Activated T-helper 1 cell treated with anti-CD3 and anti-CD28 coated beads, Interleukin-2, amount 50 U/mL, for 16 hours (primary cell): ENCODE data around the gene MT1HL1.

Experiments used
- DNase-seq, 2 donors: peaks; one replicate each; pipeline ENCODE4 v3.0.0-alpha.2; 2020; ENCODE audit warnings: low read depth in 1 of 2, low spot score in 1 of 2

MT1HL1 gene

GRCh38 chr1:237004116-237004515 is at the start of gene MT1HL1:
TSS of gene MT1HL1 (minus strand) at chr1:237004441. CDS start at chr1:237004372, 69 bp downstream.
- no peak for DNase-seq

- DNase-seq: no peak
Observed at GRCh38 chr1:237050915-237051314, 46.7 kb upstream of the MT1HL1 start.

- no peak for DNase-seq
Observed at GRCh38 chr1:237050185-237050584, 45.9 kb upstream of the MT1HL1 start.

- DNase-seq: no peak
Observed at GRCh38 chr1:237048803-237049202, 44.6 kb upstream of the MT1HL1 start.

GRCh38 chr1:237045278-237046016 is 41.2 kb upstream of the MT1HL1 start:
- no peak for DNase-seq

GRCh38 chr1:237043846-237044636 is 39.8 kb upstream of the MT1HL1 start:
- no peak for DNase-seq

GRCh38 chr1:237042892-237043576 is 38.8 kb upstream of the MT1HL1 start:
- no peak for DNase-seq

- no peak for DNase-seq
Observed at GRCh38 chr1:237042526-237042891, 38.3 kb upstream of the MT1HL1 start.

- DNase-seq: no peak
Observed at GRCh38 chr1:237041795-237042525, 37.7 kb upstream of the MT1HL1 start, which contains the start of gene RYR2. TSS of gene RYR2 (plus strand) at chr1:237042184. CDS start at chr1:237042522, 338 bp downstream.

- DNase-seq: no peak
Observed at GRCh38 chr1:237041461-237041794, 37.2 kb upstream of the MT1HL1 start.

- no peak for DNase-seq
Observed at GRCh38 chr1:237040823-237041222, 36.6 kb upstream of the MT1HL1 start.

GRCh38 chr1:237038211-237038610 is 34.0 kb upstream of the MT1HL1 start:
- DNase-seq: no peak

GRCh38 chr1:237035759-237036158 is 31.5 kb upstream of the MT1HL1 start:
- DNase-seq: no peak

GRCh38 chr1:237033804-237034203 is 29.6 kb upstream of the MT1HL1 start:
- DNase-seq: no peak

GRCh38 chr1:237033061-237033460 is 28.8 kb upstream of the MT1HL1 start:
- DNase-seq: no peak

GRCh38 chr1:237032029-237032428 is 27.8 kb upstream of the MT1HL1 start:
- no peak for DNase-seq

GRCh38 chr1:237031480-237031879 is 27.2 kb upstream of the MT1HL1 start:
- DNase-seq: no peak

- DNase-seq: no peak
Observed at GRCh38 chr1:237029850-237030535, 25.8 kb upstream of the MT1HL1 start.

- no peak for DNase-seq
Observed at GRCh38 chr1:237029240-237029639, 25.0 kb upstream of the MT1HL1 start.

- no peak for DNase-seq
Observed at GRCh38 chr1:237025358-237026074, 21.3 kb upstream of the MT1HL1 start.
